ENCODE measurements around the gene WNT10A.

GRCh38 chr2:218832081-218832480, 48.6 kb upstream of the WNT10A start:
- no peak for TF ChIP-seq ARNT (IDR thresholded peaks at IDR 0.05)
- no peak for TF ChIP-seq SP1 (IDR thresholded peaks at IDR 0.05)
- no peak for TF ChIP-seq CTBP1 (IDR thresholded peaks at IDR 0.05; ENCODE audit: borderline replicate concordance)
- TF ChIP-seq PKNOX1 (IDR thresholded peaks at IDR 0.05), result no peak
- TF ChIP-seq HDGF (IDR thresholded peaks at IDR 0.05; ENCODE audit: borderline replicate concordance), result no peak
- no peak for TF ChIP-seq SUZ12 (IDR thresholded peaks at IDR 0.05)
- TF ChIP-seq BHLHE40 (IDR thresholded peaks at IDR 0.05; ENCODE audit: borderline replicate concordance), result no peak
- TF ChIP-seq LEF1 (IDR thresholded peaks at IDR 0.05; ENCODE audit: borderline replicate concordance), result no peak
- TF ChIP-seq FOXK2 (IDR thresholded peaks at IDR 0.05), result no peak
- TF ChIP-seq FOXA1 (IDR thresholded peaks at IDR 0.05), result no peak
- TF ChIP-seq ELF4 (IDR thresholded peaks at IDR 0.05), result no peak
- no peak for TF ChIP-seq ZNF384 (IDR thresholded peaks at IDR 0.05)
- no peak for TF ChIP-seq TARDBP (IDR thresholded peaks at IDR 0.05)
- TF ChIP-seq FOXM1 (IDR thresholded peaks at IDR 0.05; ENCODE audit: borderline replicate concordance), result no peak

Measured in HEK293T (cell line).